HG02571 (cell line): ENCODE results near the gene SLC4A4.

Experiments
- ATAC-seq: cut with Tn5 transposase; IDR thresholded peaks from one replicate; pipeline ENCODE4 v1.9.1; 2021; ENCODE audit warnings: mild to moderate bottlenecking, moderate library complexity; ENCODE audit not compliant: unreplicated experiment

The SLC4A4 gene

GRCh38 chr4:71526637-71527406 is 188.0 kb downstream of the SLC4A4 start:
- no peak for ATAC-seq

DNA sequence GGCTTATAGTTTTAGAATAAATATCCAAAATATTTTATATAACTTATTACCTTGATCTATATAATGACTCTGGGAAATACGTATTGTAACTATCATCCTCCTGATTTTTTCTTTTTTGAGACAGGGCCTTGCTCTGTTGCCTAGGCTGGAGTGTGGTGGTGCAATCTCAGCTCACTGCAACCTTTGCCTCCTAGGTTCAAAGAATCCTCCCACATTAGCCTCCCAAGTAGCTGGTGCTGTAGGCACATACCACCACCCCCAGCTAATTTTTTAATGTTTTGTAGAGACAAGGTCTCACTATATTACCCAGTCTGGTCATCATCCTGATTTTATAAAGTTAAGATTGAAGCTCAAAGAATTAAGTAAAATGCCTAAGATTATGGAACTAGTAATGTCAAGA is 193.6 kb downstream of the SLC4A4 start:
- ATAC-seq = no peak

- ATAC-seq = no peak
Measured at GRCh38 chr4:71533121-71533520, 194.3 kb downstream of the SLC4A4 start.

DNA sequence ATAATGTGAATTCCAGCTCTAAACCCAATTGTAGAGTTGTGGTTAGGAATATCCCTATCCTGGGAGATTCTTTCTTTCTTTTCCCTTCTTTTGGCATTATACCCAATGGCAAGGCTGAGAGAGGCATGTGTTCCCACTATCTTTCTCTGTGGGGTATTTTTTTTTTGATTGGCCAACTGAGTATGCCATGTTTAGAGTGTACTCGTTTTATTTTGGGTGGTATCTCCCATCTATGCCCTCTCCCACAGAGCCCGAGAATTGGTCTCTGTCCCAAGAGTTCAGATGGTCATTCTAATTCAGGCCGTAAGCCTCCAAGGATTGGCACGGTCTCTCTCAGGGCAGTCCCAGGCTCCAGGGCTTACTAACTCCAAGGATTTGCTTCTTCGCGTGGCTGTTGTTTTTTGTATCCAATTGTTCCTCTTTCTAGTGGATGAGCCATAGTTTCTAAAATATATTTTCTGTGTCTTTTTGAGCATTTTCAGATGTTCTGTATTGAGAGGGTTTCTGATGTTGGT is 198.8 kb downstream of the SLC4A4 start:
- no peak for ATAC-seq

- ATAC-seq = no peak
Measured at GRCh38 chr4:71538528-71538927, 199.7 kb downstream of the SLC4A4 start.

DNA sequence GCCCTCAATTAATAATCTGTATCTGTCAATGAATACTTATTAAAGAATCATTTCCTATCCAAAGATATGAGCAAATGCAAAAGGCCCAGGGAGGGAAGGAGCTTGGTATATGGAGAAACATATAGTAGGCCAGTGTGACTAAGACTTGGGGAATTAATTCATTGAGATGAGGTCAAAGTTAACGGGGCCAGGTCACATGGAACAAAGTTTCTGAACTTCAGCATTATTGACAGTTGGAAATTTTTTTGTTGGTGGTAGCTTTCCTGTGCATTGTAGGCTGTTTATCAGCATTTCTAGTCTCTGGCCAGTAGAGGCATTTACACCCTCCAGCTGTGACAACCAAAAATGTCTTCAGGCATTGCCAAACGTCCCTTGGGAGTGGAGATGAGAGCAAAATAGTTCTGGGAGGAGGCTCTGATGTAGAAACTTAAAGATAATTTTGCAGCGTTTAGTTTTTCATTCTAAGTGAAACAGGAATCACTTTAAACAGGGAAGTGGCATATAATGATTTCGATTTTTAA is 202.0 kb downstream of the SLC4A4 start:
- no peak for ATAC-seq

- no peak for ATAC-seq
Measured at GRCh38 chr4:71541541-71541940, 202.7 kb downstream of the SLC4A4 start.

GRCh38 chr4:71545168-71545567 is 206.3 kb downstream of the SLC4A4 start:
- no peak for ATAC-seq

- ATAC-seq = no peak
Measured at GRCh38 chr4:71549516-71550160, 210.8 kb downstream of the SLC4A4 start.

DNA sequence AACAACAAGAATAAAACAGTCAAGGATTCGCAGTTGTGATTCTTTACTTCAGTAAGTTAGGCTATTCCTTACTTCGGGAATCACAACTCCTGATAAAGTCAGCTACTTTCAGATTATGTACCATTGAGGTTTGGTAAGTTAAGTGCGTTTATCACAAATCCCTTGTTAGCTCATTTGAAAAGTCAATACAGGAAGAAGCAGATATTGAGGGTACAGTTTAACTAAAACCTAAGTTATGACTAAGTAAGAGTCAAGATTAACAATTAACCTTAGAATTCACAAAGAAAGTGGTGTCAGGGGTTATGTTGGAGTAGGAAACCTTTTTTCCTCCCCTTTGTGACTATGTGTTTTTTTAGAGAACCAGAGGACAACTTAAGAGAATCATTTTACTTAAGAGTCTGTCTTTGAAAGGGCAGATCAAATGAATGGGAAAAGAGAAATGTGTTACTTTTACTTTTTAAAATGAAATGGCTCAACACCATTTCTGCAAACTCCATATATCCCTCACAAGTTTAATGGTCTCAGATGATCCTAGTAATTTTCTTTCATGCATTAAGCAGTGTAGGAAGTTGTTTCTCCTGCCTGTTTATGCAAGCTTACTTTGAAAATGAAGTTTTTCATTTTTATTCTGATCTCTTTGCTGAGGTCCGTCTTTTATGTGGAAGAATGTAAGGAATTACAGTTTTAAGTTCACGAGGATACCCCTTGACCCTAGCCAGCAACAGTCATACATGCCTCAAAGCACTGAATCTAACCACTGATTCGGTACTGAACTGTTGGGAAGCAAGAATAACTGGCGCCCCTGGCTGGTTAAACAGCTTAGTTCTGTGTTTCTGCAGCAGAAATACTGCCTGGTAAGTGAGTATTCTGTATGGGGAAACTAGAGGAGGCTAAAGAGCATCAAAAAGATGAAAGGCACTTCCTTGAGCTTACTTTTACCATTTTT is 211.7 kb downstream of the SLC4A4 start:
- ATAC-seq = no peak

DNA sequence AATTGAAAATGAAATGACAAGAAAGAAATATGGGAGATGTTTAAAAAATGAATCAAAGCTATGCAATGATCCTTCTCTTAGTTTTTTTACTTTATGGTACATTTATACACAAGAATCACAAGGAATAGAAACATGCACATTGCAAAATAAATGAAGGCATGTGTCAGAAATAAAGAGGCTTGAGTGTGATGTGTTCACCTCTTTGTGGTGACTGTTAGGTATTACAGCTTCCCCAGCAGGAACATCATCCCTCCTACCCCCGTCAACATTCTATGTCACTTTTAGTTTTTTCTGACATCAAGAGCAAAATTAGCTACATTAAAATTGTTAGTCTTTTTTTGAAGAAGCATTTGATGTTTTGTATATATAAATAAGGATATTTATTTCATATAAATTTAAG is 214.8 kb downstream of the SLC4A4 start:
- ATAC-seq = no peak

DNA sequence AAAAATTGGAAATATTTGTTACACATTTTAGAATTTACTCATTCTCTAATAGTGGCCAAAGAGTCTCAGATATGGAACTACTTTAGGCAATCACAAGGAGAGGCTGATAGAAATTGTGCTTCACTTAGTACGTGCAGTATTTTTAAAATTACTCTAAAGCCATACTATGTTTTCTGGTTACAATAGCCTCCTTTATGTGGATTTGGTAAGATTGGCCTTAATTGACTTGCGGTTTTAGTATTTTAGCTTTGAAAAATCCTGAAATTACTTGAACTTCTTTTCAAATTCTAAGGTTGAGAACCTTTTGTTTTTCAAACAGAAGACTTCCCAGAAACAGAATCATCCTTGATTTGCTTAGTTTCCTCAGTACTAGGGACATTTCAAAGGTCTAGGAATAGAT is 215.2 kb downstream of the SLC4A4 start:
- no peak for ATAC-seq

GRCh38 chr4:71558248-71558647 is 219.4 kb downstream of the SLC4A4 start:
- ATAC-seq = no peak

- no peak for ATAC-seq
Measured at GRCh38 chr4:71559957-71560571, 221.2 kb downstream of the SLC4A4 start.

DNA sequence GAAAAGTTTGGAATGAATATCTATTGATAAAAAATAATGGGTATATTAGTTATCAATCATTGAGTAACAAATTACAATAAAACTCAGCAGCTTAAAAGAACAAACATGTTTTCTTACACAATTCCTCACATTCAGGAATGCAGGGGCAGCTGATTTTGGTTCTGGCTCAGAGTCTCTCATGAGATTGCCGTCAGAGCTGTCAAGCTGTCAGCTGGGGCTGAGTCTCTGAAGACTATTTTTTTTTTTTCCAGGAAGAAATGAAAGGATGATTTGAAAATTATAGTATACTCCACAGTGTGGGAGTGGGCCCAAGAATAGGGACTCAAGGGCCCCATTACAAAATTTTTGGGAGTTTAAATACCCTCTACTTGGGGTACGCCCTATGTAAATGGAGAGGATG is 226.0 kb downstream of the SLC4A4 start:
- no peak for ATAC-seq

- no peak for ATAC-seq
Measured at GRCh38 chr4:71566856-71567255, 228.0 kb downstream of the SLC4A4 start.

DNA sequence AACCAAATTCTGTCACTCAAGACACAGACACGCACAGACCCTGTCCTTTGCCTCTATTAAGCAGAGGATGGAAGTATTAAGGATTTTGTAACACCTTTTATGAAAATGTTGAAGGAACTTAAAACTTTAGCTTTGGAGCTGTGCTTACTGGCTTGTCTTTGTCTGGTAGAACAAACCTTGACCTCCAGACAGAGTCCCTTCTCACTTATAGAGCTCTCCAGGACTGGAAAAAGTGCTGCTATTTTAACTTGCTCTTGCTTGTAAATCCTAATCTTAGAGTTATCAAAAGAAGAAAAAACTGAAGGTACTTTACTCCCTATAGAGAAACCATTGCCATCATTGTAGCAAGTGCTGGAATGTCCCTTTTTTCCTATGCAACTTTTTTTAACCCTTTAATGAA is 229.3 kb downstream of the SLC4A4 start:
- ATAC-seq = no peak

- no peak for ATAC-seq
Measured at GRCh38 chr4:71570492-71570891, 231.7 kb downstream of the SLC4A4 start.

GRCh38 chr4:71571346-71571745 is 232.5 kb downstream of the SLC4A4 start:
- ATAC-seq = no peak

DNA sequence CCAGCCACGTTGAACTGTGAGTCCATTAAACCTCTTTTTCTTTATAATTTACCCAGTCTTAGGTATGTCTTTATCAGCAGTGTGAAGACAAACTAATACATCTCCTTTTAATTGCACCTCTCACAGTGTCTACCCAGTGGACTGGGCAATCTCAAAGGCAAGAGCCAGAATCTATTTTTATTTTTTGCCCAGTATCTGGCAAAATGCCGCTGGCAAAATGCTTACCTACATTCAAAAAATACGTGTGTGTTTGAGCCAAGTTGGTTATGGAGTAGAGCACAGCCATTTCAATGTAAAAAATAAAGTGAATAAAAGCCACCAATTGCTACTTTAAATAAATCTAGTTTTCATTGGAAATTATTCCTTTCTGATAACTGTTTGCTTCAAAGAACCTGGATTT is 245.2 kb downstream of the SLC4A4 start:
- ATAC-seq = no peak

DNA sequence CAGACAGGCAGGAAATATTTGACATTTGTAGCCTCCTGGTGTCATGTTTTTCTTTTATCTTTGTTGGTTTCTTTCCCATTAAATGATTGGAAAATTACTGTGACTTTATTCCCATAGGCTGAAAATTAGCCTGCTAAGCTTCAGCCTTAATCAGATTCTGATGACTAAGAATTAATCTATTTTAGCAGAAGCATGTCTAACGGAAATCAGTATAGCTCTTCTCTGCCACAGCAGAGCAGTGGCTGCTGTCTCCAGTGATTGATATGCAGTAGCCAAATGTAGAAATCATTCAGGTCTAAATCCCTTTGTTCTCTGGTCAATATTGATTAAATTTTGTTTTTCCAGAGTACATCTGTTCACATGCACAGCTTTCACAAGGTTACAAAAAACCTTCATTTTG is 245.8 kb downstream of the SLC4A4 start:
- no peak for ATAC-seq
